ENCODE results near the gene CHMP4B.

- TF ChIP-seq CTCF (IDR thresholded peaks at IDR 0.05), result no peak
- no peak for TF ChIP-seq POLR2A (IDR thresholded peaks at IDR 0.05)
Measured at GRCh38 chr20:33812152-33812849, 1.2 kb downstream of the CHMP4B start.
